Mononuclear cell (primary cell): ENCODE measurements around the gene TTC7B. TPM values are rescaled to one million over a fixed set of nuclear protein-coding genes. Genes with fewer than 3 reads are reported as not detected.
"Not testable (repeated sequence)": the region's sequence is repeated elsewhere in the genome, so short reads cannot be mapped to it uniquely, and the experiment has no call there.

Experiments
- H3K27me3 ChIP-seq: 2 replicates; pipeline ENCODE4 v1.6.0; 2011; ENCODE audit warnings: low read length, control low read depth; ENCODE audit not compliant: insufficient read depth
- H3K4me1 ChIP-seq: 2 replicates; pipeline ENCODE4 v1.5.1; 2011; ENCODE audit warnings: mild to moderate bottlenecking, low read length, control low read depth; ENCODE audit not compliant: insufficient read depth
- H3K4me3 ChIP-seq: 2 replicates; pipeline ENCODE4 v1.5.1; 2011; ENCODE audit warnings: mild to moderate bottlenecking, low read length, moderate library complexity
- H3K9me3 ChIP-seq: 2 replicates; pipeline ENCODE4 v1.5.1; 2011; ENCODE audit warnings: low read depth, mild to moderate bottlenecking, control low read depth, low read length
- total RNA-seq: library from RNA; depleted of rRNA; stranded (reverse); fragments of >200 nt; gene quantifications from one replicate; pipeline ENCODE4 v1.2.3, GENCODE V29; 2012

Gene TTC7B
- total RNA-seq, 1 donor: 8.3 TPM

- no peak overlapping the region for H3K4me3 ChIP-seq
- no peaks in the 10 kb centered on the region for H3K27me3 ChIP-seq
- peaks cover 5% of the 10 kb centered on the region for H3K4me1 ChIP-seq
- no peaks in the 10 kb centered on the region for H3K9me3 ChIP-seq
These were observed 281.2 kb downstream of the TTC7B start for GRCh38 chr14:90534838-90535555.

DNA sequence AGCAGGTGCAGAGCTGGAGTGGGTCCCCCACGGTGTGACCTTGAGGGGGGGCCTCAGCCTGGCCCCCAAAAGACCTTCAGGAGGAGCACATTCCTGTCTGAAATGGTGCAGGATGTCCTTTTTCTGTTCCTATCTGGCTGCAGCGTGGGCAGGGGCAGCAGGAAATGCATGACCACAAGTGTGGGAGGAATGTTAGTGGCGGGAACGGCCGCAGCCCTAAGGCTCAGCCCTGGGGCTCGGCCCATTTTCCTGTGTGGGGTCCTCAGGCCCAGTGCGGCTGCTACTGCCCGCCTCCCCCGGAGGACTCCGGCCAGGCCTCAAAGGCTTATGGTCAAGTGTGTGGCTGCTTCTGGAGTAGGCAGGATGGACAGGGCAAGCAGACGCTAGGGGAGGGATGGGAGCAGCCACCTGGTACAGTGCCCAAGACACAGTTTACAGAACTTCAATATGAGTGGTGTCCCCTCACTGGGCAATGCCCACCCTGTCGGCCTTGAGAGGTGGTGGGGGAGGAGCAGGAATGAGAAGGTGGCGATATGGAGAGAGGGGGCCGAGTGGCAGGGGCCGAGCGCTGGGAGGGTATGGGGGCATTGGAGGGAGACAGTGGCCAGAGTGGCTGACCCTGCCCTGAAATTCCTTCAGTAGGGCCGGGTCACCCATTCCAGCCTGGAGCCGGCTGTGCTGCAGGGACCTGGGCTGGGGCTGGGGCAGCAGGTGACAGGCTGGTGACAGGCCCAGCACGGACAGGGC, 282.0 kb downstream of the TTC7B start:
- H3K4me1 ChIP-seq: peaks cover 5% of the 10 kb centered on the region
- H3K4me3 ChIP-seq: no peak overlapping the region

GRCh38 chr14:90533591-90534021, 282.6 kb downstream of the TTC7B start:
- Histone ChIP-seq H3K4me1 (peaks cover 5% of the 10 kb centered on the region), H3K4me3 (no peak overlapping the region), H3K9me3 (no peaks in the 10 kb centered on the region), H3K27me3 (no peaks in the 10 kb centered on the region)

More for the DNA sequence above, 282.0 kb downstream of the TTC7B start:
- H3K27me3 ChIP-seq: no peaks in the 10 kb centered on the region
- H3K9me3 ChIP-seq: no peaks in the 10 kb centered on the region

GRCh38 chr14:90532826-90533525, 283.3 kb downstream of the TTC7B start:
- Histone ChIP-seq H3K4me3 (no peak overlapping the region), H3K27me3 (no peaks in the 10 kb centered on the region), H3K9me3 (no peaks in the 10 kb centered on the region), H3K4me1 (peaks cover 5% of the 10 kb centered on the region)

- H3K4me3 ChIP-seq: no peak overlapping the region
- peaks cover 5% of the 10 kb centered on the region for H3K4me1 ChIP-seq
- no peaks in the 10 kb centered on the region for H3K9me3 ChIP-seq
- no peaks in the 10 kb centered on the region for H3K27me3 ChIP-seq
These were observed 284.7 kb downstream of the TTC7B start for GRCh38 chr14:90531497-90531896.

DNA sequence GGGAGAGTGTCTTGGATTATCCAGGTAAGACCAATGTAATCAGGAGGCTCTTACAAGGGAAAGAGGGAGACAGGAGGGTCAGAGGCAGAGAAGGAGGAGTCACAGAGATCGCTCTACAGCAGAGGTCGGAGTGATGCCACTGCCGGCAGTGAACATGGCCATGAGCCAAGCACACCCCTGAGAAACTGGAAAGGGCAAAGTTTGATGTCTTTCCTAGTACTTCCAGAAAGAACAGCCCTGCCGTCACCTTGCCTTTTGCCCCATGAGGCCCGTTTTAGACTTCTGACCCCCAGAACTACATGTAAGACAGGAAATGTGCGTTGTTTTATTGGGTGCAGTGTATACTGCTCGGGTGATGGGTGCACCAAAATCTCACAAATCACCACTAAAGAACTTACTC, 285.7 kb downstream of the TTC7B start:
- Histone ChIP-seq H3K4me3 (no peak overlapping the region), H3K27me3 (no peaks in the 10 kb centered on the region)

GRCh38 chr14:90527978-90528377, 288.3 kb downstream of the TTC7B start:
- H3K4me3 ChIP-seq: no peak overlapping the region
- no peaks in the 10 kb centered on the region for H3K9me3 ChIP-seq
- no peaks in the 10 kb centered on the region for H3K4me1 ChIP-seq
- H3K27me3 ChIP-seq: no peaks in the 10 kb centered on the region

More for the DNA sequence above, 285.7 kb downstream of the TTC7B start:
- H3K9me3 ChIP-seq: no peaks in the 10 kb centered on the region
- H3K4me1 ChIP-seq: peaks cover 5% of the 10 kb centered on the region

DNA sequence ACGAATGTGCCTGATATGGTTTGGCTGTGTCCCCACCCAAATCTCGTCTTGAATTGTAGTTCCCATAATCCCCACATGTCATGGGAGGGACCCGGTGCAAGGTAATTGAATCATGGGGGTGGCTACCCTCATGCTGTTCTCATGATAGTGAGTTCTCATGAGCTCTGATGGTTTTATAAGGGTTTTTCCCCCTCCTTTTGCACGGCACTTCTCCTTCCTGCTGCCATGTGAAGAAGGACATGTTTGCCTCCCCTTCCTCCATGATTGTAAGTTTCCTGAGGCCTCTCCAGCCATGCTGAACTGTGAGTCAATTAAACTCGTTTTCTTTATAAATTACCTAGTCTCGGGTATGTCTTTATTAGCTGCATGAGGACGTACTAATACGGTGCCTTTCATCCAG, 289.7 kb downstream of the TTC7B start:
- H3K4me1 ChIP-seq, H3K4me3 ChIP-seq, H3K9me3 ChIP-seq, H3K27me3 ChIP-seq: not testable (repeated sequence)

- H3K27me3 ChIP-seq, H3K9me3 ChIP-seq, H3K4me3 ChIP-seq, H3K4me1 ChIP-seq: not testable (repeated sequence)
These were observed 290.7 kb downstream of the TTC7B start for GRCh38 chr14:90525353-90526028.

- Histone ChIP-seq H3K9me3 (no peaks in the 10 kb centered on the region), H3K4me1 (no peaks in the 10 kb centered on the region), H3K4me3 (no peak overlapping the region), H3K27me3 (no peaks in the 10 kb centered on the region)
These were observed 292.0 kb downstream of the TTC7B start for GRCh38 chr14:90523961-90524875.

DNA sequence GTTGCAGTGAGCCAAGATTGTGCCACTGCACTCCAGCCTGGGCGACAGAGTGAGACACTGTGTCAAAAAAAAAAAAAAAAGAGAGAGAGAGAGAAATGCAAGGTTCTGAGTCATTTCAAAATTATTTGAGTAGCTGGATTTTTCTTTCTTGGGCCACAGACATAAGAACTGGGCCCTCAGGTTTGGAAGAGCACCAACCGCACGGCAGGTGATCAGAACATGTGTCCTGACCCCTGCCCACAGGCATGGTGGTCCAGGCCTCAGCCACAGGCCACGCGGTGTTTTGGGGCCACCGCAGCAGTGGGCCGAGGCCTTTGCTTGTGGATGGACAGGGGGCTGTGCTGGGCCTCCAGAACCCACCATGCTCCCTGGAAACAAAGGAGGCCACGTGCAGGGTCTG, 292.7 kb downstream of the TTC7B start:
- Histone ChIP-seq H3K9me3 (no peaks in the 10 kb centered on the region), H3K4me3 (no peak overlapping the region), H3K27me3 (no peaks in the 10 kb centered on the region), H3K4me1 (no peaks in the 10 kb centered on the region)

DNA sequence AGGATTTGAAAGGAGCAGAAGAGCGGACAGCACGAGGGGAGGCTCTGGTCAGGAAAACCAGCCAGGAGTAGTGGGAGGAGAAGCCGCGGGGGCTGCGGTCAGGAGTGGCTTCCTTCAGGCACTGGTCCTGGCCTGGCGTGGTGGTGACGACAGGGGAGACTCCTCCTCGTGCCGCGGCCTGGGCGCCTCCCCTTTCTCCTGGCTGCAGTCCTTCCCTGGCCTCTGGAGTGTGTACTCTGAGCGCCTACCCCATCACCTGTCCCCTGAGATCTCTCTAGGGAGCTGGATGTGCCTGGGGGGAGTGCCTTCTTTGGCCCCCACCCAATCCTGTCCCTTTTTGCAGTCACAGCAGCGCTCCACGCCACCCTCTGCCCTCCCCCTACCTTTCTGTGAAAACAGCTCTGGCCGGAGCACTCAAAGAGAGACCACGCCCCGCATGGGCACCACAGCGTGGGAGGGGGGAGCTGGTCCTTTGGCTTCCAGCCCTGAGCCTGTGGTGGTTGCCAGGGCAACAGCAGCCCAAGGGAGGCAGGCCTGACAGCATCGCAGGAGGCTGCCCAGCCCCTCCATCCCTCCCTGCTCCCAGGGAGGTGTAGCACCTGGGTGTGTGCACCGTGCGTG, 293.5 kb downstream of the TTC7B start:
- no peak overlapping the region for H3K4me3 ChIP-seq
- H3K4me1 ChIP-seq: no peaks in the 10 kb centered on the region
- no peaks in the 10 kb centered on the region for H3K9me3 ChIP-seq
- no peaks in the 10 kb centered on the region for H3K27me3 ChIP-seq

GRCh38 chr14:90521930-90522483, 294.2 kb downstream of the TTC7B start:
- no peaks in the 10 kb centered on the region for H3K27me3 ChIP-seq
- H3K4me1 ChIP-seq: no peaks in the 10 kb centered on the region
- no peaks in the 10 kb centered on the region for H3K9me3 ChIP-seq
- H3K4me3 ChIP-seq: no peak overlapping the region
